SK-N-MC (cell line): ENCODE measurements around the gene CTLA4.

Source experiments
- DNase-seq: peaks from one replicate; pipeline ENCODE4 v3.0.0-alpha.2; 2011; ENCODE audit warnings: low read depth, low spot score
- H3K27ac ChIP-seq: fragments of 200-600 bp; sonication (generic); 2 replicates; pipeline ENCODE4 v1.5.1; 2016; ENCODE audit warnings: mixed run types
- H3K36me3 ChIP-seq: fragments of 200-600 bp; sonication (generic); 2 replicates; pipeline ENCODE4 v1.6.1; 2017; ENCODE audit warnings: antibody characterized with exemption, low read length, mixed read lengths; ENCODE audit not compliant: insufficient read depth
- H3K4me3 ChIP-seq: fragments of 200-600 bp; sonication (generic); 2 replicates; pipeline ENCODE4 v1.5.1; 2016
- H3K9ac ChIP-seq: fragments of 200-600 bp; sonication (generic); 2 replicates; pipeline ENCODE4 v1.8.0; 2017; ENCODE audit warnings: mixed run types, mixed read lengths; ENCODE audit not compliant: insufficient read length
- H3K9me3 ChIP-seq: fragments of 200-600 bp; sonication (generic); 2 replicates; pipeline ENCODE4 v1.6.1; 2017; ENCODE audit warnings: low read depth, mild to moderate bottlenecking, antibody characterized with exemption, low read length, moderate library complexity, mixed read lengths
- EZH2 ChIP-seq: fragments of 200-600 bp; sonication (generic); IDR thresholded peaks from one replicate; pipeline ENCODE4 v1.6.1; 2017; ENCODE audit warnings: antibody characterized with exemption
- FOXP2 ChIP-seq: optimal IDR thresholded peaks from 2 replicates; pipeline ENCODE3; 2011; ENCODE audit warnings: mild to moderate bottlenecking, moderate library complexity; ENCODE audit not compliant: insufficient read depth; ENCODE audit errors: extremely low read length, control extremely low read depth
- POLR2AphosphoS5 ChIP-seq: IDR thresholded peaks from 2 replicates; pipeline ENCODE4 v1.6.1; 2012; ENCODE audit warnings: mild to moderate bottlenecking, low read depth, low read length, borderline replicate concordance

CTLA4 gene

DNA sequence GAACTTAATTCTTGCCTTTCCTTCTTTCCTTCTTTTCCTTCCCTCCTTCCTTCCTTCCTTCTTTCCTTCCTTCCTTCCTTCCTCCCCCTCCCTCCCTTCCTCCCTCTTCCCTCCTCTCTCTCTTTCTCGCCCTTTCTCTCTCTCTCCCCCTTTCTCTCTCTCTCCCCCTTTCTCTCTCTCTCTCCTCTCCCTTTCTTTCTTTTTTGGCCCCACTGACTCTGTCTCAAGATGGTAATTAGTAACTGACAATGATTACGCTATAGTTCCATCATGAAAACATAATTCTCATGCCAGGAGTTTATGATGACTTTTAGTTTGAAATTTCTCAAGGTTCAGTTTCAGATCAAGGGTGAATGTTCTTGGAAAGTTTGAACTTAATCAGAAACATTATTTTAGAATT, 14.8 kb upstream of the CTLA4 start:
- Histone ChIP-seq H3K4me3 (no peak overlapping the region), H3K9me3 (no peaks in the 10 kb centered on the region), H3K9ac (no peak overlapping the region), H3K27ac (no peak overlapping the region), H3K36me3 (no peaks in the 10 kb centered on the region)
- DNase-seq, result no peak
- TF ChIP-seq POLR2AphosphoS5, result no peak
- TF ChIP-seq EZH2, result no peak
- TF ChIP-seq FOXP2, result no peak

DNA sequence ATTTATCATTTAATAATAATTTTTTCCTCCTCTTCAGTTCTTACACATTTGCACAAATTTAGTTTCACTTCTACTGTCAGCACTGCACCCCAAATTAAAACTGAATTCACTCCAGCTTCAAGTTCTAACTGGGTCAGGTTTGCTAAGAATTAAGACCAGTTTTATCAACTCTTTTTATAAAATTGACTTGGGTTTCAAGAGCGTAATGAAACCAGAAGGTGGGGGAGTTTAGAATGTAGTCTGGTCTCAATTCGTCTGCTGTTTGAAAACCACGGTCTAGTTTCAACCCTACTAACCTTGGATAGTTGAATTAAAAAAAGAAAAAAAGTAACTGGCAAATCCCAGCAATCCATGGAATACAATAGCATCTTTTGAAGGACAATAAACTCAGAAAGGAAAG, 14.3 kb upstream of the CTLA4 start:
- no peak for DNase-seq
- Histone ChIP-seq H3K36me3 (no peaks in the 10 kb centered on the region), H3K4me3 (no peak overlapping the region), H3K27ac (no peak overlapping the region), H3K9me3 (no peaks in the 10 kb centered on the region), H3K9ac (no peak overlapping the region)
- no peak for TF ChIP-seq POLR2AphosphoS5
- TF ChIP-seq EZH2, result no peak
- no peak for TF ChIP-seq FOXP2

DNA sequence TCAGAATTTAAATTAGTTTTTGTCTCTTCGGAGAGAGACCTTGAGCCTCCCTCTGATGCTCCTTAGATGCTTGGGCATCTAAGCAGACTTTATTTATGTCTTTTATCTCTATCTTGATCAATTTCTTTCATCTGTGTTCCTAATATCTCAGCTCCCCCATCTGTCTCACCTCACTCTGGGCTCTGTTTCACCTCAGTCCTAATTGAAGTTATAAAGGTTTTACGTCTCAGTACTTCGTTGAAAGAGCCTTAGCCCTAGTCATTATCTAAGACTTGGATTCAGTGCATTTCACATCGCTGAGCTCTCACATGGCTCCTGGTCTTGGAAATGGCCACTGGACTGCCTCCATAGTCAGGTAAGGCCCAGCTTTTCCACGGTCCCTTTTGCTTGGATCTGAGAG, 13.8 kb upstream of the CTLA4 start:
- no peaks in the 10 kb centered on the region for H3K9me3 ChIP-seq
- H3K27ac ChIP-seq, result no peak overlapping the region

DNA sequence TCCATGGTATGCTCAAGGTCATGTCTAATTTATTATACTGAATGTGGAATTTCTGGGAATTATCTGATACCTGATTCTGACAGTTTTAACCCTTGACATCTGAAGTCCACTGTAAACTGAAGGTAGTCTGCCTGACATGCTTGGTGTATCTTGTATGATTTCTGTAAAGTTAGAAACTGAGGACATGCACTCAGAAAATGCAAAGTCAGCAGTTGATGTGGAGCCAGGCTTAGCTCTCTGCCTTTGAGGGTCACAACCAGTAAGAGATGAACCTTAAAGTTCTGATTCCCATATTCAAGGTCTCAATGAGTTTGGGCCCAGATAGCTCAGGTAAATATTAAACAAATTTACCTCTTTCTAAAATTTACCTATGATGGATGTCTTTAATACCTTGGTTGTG, 12.3 kb upstream of the CTLA4 start:
- Histone ChIP-seq H3K36me3 (no peaks in the 10 kb centered on the region), H3K9ac (no peak overlapping the region), H3K4me3 (no peak overlapping the region), H3K9me3 (no peaks in the 10 kb centered on the region), H3K27ac (no peak overlapping the region)
- TF ChIP-seq POLR2AphosphoS5, result no peak
- no peak for TF ChIP-seq EZH2
- no peak for TF ChIP-seq FOXP2
- no peak for DNase-seq

More for the DNA sequence above, 13.8 kb upstream of the CTLA4 start:
- DNase-seq, result no peak
- Histone ChIP-seq H3K36me3 (no peaks in the 10 kb centered on the region), H3K9ac (no peak overlapping the region), H3K4me3 (no peak overlapping the region)
- TF ChIP-seq POLR2AphosphoS5, result no peak
- no peak for TF ChIP-seq FOXP2
- TF ChIP-seq EZH2, result no peak

DNA sequence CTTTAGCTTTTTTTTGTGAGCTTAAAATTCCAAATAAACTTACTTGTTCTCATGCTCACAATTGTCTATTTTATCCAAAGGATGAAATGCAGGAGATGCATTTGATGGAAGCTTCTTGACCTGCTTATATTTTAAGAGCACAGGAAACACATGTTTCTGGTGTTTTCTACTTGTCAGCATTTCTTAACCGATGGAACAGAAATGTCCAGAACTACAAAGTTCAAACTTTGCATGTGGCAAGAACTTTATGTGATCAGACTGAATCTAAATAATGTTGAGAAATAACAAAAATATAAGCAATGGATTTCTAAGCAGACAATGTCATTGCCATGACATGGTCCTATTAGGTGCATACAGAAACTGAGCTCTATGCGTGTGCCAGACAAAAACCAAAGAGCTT, 9.9 kb upstream of the CTLA4 start:
- Histone ChIP-seq H3K9ac (no peak overlapping the region), H3K9me3 (no peaks in the 10 kb centered on the region), H3K36me3 (no peaks in the 10 kb centered on the region), H3K4me3 (no peak overlapping the region), H3K27ac (no peak overlapping the region)
- TF ChIP-seq POLR2AphosphoS5 (no peak), EZH2 (no peak), FOXP2 (no peak)
- DNase-seq, result no peak

DNA sequence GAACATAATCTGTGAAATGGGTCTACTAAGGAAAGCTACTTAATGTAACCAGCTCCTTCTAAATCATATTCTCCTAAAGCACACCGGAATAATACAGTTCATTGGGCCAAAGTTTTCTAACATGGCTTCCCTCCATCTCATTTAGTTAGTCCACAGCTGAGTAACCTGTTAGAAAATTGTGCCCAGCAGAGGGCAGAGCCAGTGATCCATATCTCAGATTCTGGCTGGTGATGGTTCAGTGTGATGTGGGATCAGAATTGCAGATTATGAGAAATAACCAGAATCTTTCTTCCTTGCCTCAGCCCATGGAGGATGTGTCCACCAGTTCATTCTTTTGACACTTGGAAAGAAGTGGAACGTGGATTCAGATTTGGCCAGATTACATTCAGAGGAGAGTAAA, 9.4 kb upstream of the CTLA4 start:
- DNase-seq, result no peak
- TF ChIP-seq FOXP2 (no peak), POLR2AphosphoS5 (no peak), EZH2 (no peak)

DNA sequence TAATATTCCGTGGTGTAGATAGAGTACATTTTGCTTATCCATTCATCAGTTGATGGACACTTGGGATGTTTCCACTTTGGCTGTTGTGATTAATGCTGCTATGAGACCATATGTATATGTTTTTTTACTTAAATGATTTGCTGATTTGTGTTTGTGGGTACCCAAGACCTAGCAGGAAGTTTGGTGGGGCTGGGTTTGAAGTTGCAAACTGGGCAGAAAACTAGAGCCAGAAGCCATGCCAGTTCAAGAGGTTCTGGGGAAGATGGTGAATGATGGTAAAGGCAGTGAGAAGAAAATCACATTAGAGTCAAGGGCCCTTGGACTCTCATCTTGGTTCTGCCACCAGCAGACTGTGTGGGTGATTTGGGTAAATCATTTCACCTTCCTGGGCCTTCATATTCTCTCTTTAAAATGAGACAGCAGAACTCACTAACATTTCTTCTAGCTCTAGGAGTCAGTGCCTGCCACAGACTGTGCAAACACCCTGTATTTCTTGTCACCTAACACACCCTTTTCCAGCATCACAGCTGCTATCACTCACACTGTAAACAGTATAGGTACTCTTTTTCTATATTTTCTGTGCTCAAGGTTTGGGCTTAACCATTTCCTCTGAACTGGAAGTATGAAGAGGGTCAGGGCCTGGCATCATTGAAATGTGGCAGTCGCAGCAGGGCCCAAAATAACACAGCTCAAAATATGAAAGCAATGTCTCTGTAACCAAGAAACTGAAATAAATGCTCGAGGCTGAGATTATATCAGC, 8.4 kb upstream of the CTLA4 start:
- Histone ChIP-seq H3K9ac (no peak overlapping the region), H3K9me3 (no peaks in the 10 kb centered on the region), H3K36me3 (no peaks in the 10 kb centered on the region), H3K4me3 (no peak overlapping the region), H3K27ac (no peak overlapping the region)
- no peak for DNase-seq
- no peak for TF ChIP-seq EZH2
- TF ChIP-seq FOXP2, result no peak
- no peak for TF ChIP-seq POLR2AphosphoS5

More for the DNA sequence above, 9.4 kb upstream of the CTLA4 start:
- no peak overlapping the region for H3K4me3 ChIP-seq
- no peak overlapping the region for H3K9ac ChIP-seq
- H3K36me3 ChIP-seq, result no peaks in the 10 kb centered on the region
- H3K27ac ChIP-seq, result no peak overlapping the region
- H3K9me3 ChIP-seq, result no peaks in the 10 kb centered on the region

DNA sequence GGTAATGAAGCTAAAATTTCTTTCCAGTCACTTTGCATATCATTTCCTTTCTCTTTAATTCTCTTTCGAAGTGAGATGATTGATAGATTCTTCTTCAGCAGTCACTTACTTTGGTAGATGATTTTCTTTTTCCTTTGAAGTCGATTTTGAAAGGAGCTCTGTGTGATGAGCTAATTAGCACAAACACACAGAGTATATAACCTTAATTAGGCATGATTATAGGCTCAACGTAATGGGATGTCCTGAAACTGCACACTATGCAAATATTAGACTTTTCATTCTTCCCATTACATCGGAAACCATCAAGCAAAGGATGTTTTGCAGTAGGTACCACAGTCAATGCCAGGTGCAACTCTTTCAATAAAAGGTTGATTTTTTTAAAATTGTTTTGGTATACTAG, 6.4 kb upstream of the CTLA4 start:
- Histone ChIP-seq H3K9me3 (no peaks in the 10 kb centered on the region), H3K9ac (no peak overlapping the region), H3K27ac (no peak overlapping the region), H3K36me3 (no peaks in the 10 kb centered on the region), H3K4me3 (no peak overlapping the region)
- TF ChIP-seq FOXP2 (no peak), EZH2 (no peak), POLR2AphosphoS5 (no peak)
- no peak for DNase-seq

DNA sequence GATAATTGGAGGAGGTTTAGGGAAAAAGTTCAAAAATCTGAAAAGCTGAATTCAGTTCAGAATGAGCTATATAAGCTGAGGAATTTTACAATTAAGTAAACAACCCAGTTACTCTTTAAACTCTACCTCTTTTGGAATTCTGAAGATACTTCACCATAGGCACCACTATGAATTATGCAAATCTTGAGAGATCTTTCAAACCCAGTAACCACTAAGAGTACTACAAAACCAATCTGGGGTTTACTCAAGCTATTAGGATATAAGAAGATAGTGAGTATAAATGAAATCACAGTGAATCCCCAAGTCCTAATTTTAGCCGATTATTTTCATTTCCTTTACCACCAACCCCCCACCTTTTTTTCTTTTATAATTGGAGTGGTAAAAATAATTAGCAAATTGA, 6.0 kb upstream of the CTLA4 start:
- no peak overlapping the region for H3K4me3 ChIP-seq
- H3K9ac ChIP-seq, result no peak overlapping the region
- H3K27ac ChIP-seq, result no peak overlapping the region
- no peaks in the 10 kb centered on the region for H3K9me3 ChIP-seq
- no peak for TF ChIP-seq POLR2AphosphoS5
- no peak for TF ChIP-seq FOXP2
- TF ChIP-seq EZH2, result no peak
- DNase-seq, result no peak
- no peaks in the 10 kb centered on the region for H3K36me3 ChIP-seq
